ENCODE measurements around the gene SLC39A5. TPM values are rescaled to one million over a fixed set of nuclear protein-coding genes. Genes with fewer than 3 reads are reported as not detected.

The SLC39A5 gene
- total RNA-seq, 2 donors from 2014 or later = not detected

GRCh38 chr12:56241424-56242303, 11.8 kb downstream of the SLC39A5 start:
- Mint-ChIP-seq H3K27ac (no peak overlapping the region), H3K27me3 (no peaks in the 10 kb centered on the region), H3K4me3 (no peak overlapping the region), H3K4me1 (peaks cover 2% of the 10 kb centered on the region), H3K36me3 (ENCODE audit: low read depth) (peaks cover 7% of the 10 kb centered on the region)
- ATAC-seq (no peak), DNase-seq (no peak)
- no peaks in the 10 kb centered on the region for H3K9me3 ChIP-seq (ENCODE audit: control insufficient read depth, low read length, poor library complexity, severe bottlenecking)

- H3K27ac Mint-ChIP-seq = no peak overlapping the region
- DNase-seq = no peak
- H3K27me3 Mint-ChIP-seq = no peaks in the 10 kb centered on the region
These were observed 13.1 kb downstream of the SLC39A5 start for GRCh38 chr12:56242986-56243385.

GRCh38 chr12:56243731-56244181, 13.9 kb downstream of the SLC39A5 start:
- no peak overlapping the region for H3K27ac Mint-ChIP-seq
- H3K4me1 Mint-ChIP-seq = peaks cover 2% of the 10 kb centered on the region
- no peak for DNase-seq
- ATAC-seq = no peak
- H3K36me3 Mint-ChIP-seq (ENCODE audit: low read depth) = peaks cover 9% of the 10 kb centered on the region
- H3K9me3 ChIP-seq (ENCODE audit: control insufficient read depth, low read length, poor library complexity, severe bottlenecking) = no peaks in the 10 kb centered on the region
- no peaks in the 10 kb centered on the region for H3K27me3 Mint-ChIP-seq
- no peak overlapping the region for H3K4me3 Mint-ChIP-seq

More at GRCh38 chr12:56242986-56243385, 13.1 kb downstream of the SLC39A5 start:
- H3K4me3 Mint-ChIP-seq = no peak overlapping the region
- no peaks in the 10 kb centered on the region for H3K9me3 ChIP-seq (ENCODE audit: control insufficient read depth, low read length, poor library complexity, severe bottlenecking)
- peaks cover 9% of the 10 kb centered on the region for H3K36me3 Mint-ChIP-seq (ENCODE audit: low read depth)
- ATAC-seq = no peak
- peaks cover 2% of the 10 kb centered on the region for H3K4me1 Mint-ChIP-seq

- Mint-ChIP-seq H3K36me3 (ENCODE audit: low read depth) (peaks cover 12% of the 10 kb centered on the region), H3K4me1 (no peaks in the 10 kb centered on the region), H3K4me3 (no peak overlapping the region)
These were observed 14.6 kb downstream of the SLC39A5 start for GRCh38 chr12:56244494-56244893.

GRCh38 chr12:56247923-56248322, 18.1 kb downstream of the SLC39A5 start:
- Mint-ChIP-seq H3K36me3 (ENCODE audit: low read depth) (peaks cover 8% of the 10 kb centered on the region), H3K4me1 (no peaks in the 10 kb centered on the region)

More at GRCh38 chr12:56244494-56244893, 14.6 kb downstream of the SLC39A5 start:
- H3K27ac Mint-ChIP-seq = no peak overlapping the region
- ATAC-seq (no peak), DNase-seq (no peak)
- no peaks in the 10 kb centered on the region for H3K9me3 ChIP-seq (ENCODE audit: control insufficient read depth, low read length, poor library complexity, severe bottlenecking)
- H3K27me3 Mint-ChIP-seq = no peaks in the 10 kb centered on the region

GRCh38 chr12:56248711-56249110, 18.9 kb downstream of the SLC39A5 start:
- DNase-seq (no peak), ATAC-seq (no peak)
- peaks cover 8% of the 10 kb centered on the region for H3K36me3 Mint-ChIP-seq (ENCODE audit: low read depth)
- H3K27ac Mint-ChIP-seq = no peak overlapping the region
- H3K4me3 Mint-ChIP-seq = no peak overlapping the region
- no peaks in the 10 kb centered on the region for H3K9me3 ChIP-seq (ENCODE audit: control insufficient read depth, low read length, poor library complexity, severe bottlenecking)
- no peaks in the 10 kb centered on the region for H3K4me1 Mint-ChIP-seq
- no peaks in the 10 kb centered on the region for H3K27me3 Mint-ChIP-seq

More at GRCh38 chr12:56247923-56248322, 18.1 kb downstream of the SLC39A5 start:
- ATAC-seq = no peak
- H3K27ac Mint-ChIP-seq = no peak overlapping the region
- DNase-seq = no peak
- H3K4me3 Mint-ChIP-seq = no peak overlapping the region
- no peaks in the 10 kb centered on the region for H3K27me3 Mint-ChIP-seq
- no peaks in the 10 kb centered on the region for H3K9me3 ChIP-seq (ENCODE audit: control insufficient read depth, low read length, poor library complexity, severe bottlenecking)

- Mint-ChIP-seq H3K36me3 (ENCODE audit: low read depth) (peaks cover 8% of the 10 kb centered on the region), H3K4me1 (peaks cover 15% of the 10 kb centered on the region), H3K27ac (no peak overlapping the region), H3K27me3 (no peaks in the 10 kb centered on the region), H3K4me3 (no peak overlapping the region)
- no peaks in the 10 kb centered on the region for H3K9me3 ChIP-seq (ENCODE audit: control insufficient read depth, low read length, poor library complexity, severe bottlenecking)
- no peak for DNase-seq
- ATAC-seq = no peak
These were observed 22.8 kb downstream of the SLC39A5 start for GRCh38 chr12:56252649-56253048.

GRCh38 chr12:56253091-56253490, 23.2 kb downstream of the SLC39A5 start:
- H3K4me1 Mint-ChIP-seq = peaks cover 15% of the 10 kb centered on the region
- no peaks in the 10 kb centered on the region for H3K27me3 Mint-ChIP-seq
- no peaks in the 10 kb centered on the region for H3K9me3 ChIP-seq (ENCODE audit: control insufficient read depth, low read length, poor library complexity, severe bottlenecking)
- DNase-seq = no peak
- peaks cover 8% of the 10 kb centered on the region for H3K36me3 Mint-ChIP-seq (ENCODE audit: low read depth)
- H3K4me3 Mint-ChIP-seq = no peak overlapping the region
- no peak for ATAC-seq
- no peak overlapping the region for H3K27ac Mint-ChIP-seq

GRCh38 chr12:56255671-56256070, 25.8 kb downstream of the SLC39A5 start:
- Mint-ChIP-seq H3K27ac (no peak overlapping the region), H3K36me3 (ENCODE audit: low read depth) (peaks cover 5% of the 10 kb centered on the region), H3K4me1 (peaks cover 20% of the 10 kb centered on the region), H3K27me3 (no peaks in the 10 kb centered on the region), H3K4me3 (no peak overlapping the region)
- ATAC-seq = no peak
- no peaks in the 10 kb centered on the region for H3K9me3 ChIP-seq (ENCODE audit: control insufficient read depth, low read length, poor library complexity, severe bottlenecking)
- DNase-seq = no peak

GRCh38 chr12:56256326-56256960, 26.6 kb downstream of the SLC39A5 start:
- H3K27ac Mint-ChIP-seq = peak overlapping the region; percentile 68
- ATAC-seq = no peak
- peaks cover 5% of the 10 kb centered on the region for H3K36me3 Mint-ChIP-seq (ENCODE audit: low read depth)
- no peaks in the 10 kb centered on the region for H3K27me3 Mint-ChIP-seq
- no peak for DNase-seq
- H3K4me1 Mint-ChIP-seq = peaks cover 20% of the 10 kb centered on the region
- H3K4me3 Mint-ChIP-seq = peak overlapping the region; percentile 91
- no peaks in the 10 kb centered on the region for H3K9me3 ChIP-seq (ENCODE audit: control insufficient read depth, low read length, poor library complexity, severe bottlenecking)

- H3K27me3 Mint-ChIP-seq = no peaks in the 10 kb centered on the region
These were observed 27.2 kb downstream of the SLC39A5 start for GRCh38 chr12:56257071-56257470.

GRCh38 chr12:56257491-56258067, 27.7 kb downstream of the SLC39A5 start:
- H3K9me3 ChIP-seq (ENCODE audit: control insufficient read depth, low read length, poor library complexity, severe bottlenecking) = no peaks in the 10 kb centered on the region
- Mint-ChIP-seq H3K27me3 (no peaks in the 10 kb centered on the region), H3K4me3 (peak overlapping the region; percentile 91), H3K36me3 (ENCODE audit: low read depth) (peaks cover 5% of the 10 kb centered on the region), H3K27ac (peak overlapping the region; percentile 68), H3K4me1 (peaks cover 22% of the 10 kb centered on the region)
- DNase-seq = no peak
- ATAC-seq = peak; percentile 14

More at GRCh38 chr12:56257071-56257470, 27.2 kb downstream of the SLC39A5 start:
- H3K4me3 Mint-ChIP-seq = peak overlapping the region; percentile 91
- ATAC-seq (no peak), DNase-seq (no peak)
- peaks cover 5% of the 10 kb centered on the region for H3K36me3 Mint-ChIP-seq (ENCODE audit: low read depth)
- no peaks in the 10 kb centered on the region for H3K9me3 ChIP-seq (ENCODE audit: control insufficient read depth, low read length, poor library complexity, severe bottlenecking)
- H3K27ac Mint-ChIP-seq = peak overlapping the region; percentile 68
- peaks cover 22% of the 10 kb centered on the region for H3K4me1 Mint-ChIP-seq
